Lung microvascular endothelial cell (primary cell): ENCODE results near the gene PTPRC. TPM values are rescaled to one million over a fixed set of nuclear protein-coding genes. Genes with fewer than 3 reads are reported as not detected.

Experiments
- total RNA-seq: library from RNA; depleted of rRNA; stranded (reverse); fragments of >200 nt; gene quantifications from 2 replicates; pipeline ENCODE4 v1.2.1, GENCODE V29; 2014

The PTPRC gene
- total RNA-seq, 1 donor from 2014 or later: not detected

Other genes with a start within 250 kb of the PTPRC start
- gene ATP6V1G3, start 98.4 kb upstream of the PTPRC start, total RNA-seq: not detected in 2 replicates